GM21737 (cell line): ENCODE data around the gene MAIP1.

Source experiments
- ATAC-seq: cut with Tn5 transposase; IDR thresholded peaks from one replicate; pipeline ENCODE4 v1.9.1; 2021; ENCODE audit warnings: mild to moderate bottlenecking, moderate library complexity; ENCODE audit not compliant: unreplicated experiment

Gene MAIP1

DNA sequence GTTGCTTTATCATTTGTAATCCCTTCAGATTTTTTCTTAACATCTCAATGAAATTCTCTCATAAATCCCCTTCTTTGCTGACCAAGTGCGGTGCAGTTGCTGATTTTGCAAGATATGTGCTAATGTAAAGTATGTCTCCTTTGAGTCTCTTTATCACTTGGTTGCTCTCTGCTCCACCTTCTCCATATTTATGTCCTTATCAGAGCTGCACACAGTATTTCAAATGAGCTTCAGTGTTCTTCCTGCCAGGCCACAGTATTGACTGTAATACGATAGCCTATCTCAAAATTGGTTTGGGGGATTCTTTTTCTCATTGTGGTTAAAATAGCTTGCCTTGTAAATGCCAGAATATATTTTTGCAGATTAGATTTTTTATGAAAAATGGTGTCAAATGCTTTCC, 32.2 kb downstream of the MAIP1 start:
- no peak for ATAC-seq

DNA sequence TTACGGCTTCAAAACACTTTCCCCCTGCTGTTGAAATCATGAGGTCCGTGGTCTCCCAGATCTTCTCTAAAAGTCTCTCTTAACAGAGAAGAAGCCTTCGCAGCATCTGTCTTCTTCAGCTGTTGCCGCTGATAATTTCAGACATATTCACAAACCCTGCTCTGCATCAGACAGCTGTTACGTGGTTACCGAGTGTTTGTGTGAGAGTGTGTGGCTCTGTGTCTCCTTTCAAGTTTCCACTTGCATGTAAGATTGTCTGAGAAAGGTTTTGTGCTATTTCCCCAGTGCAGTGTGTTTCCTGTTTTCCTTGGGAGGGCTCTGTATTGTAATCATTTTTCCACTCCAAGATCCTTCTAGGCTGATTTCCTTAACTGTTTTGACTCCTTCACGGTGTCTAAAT, 32.8 kb downstream of the MAIP1 start:
- no peak for ATAC-seq

DNA sequence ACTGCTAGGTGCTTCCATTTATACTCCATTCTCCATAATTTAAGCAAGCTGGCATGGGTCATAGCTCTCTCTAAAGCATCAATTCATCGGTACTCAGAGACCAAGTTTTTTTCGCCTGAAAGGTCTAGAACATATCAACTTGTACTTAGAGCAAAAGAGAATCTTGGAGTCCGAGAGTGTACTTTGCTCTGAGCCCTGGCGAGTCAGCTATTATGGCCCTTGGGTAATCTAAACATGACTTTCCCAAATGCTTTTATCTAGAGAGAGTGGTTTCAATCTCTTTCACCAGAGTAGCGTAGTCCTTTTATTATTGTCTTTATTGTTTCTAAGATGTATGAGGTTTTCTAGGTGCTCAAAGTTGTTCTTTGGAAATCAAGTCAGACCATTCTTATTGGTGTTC, 34.4 kb downstream of the MAIP1 start:
- ATAC-seq, result no peak

DNA sequence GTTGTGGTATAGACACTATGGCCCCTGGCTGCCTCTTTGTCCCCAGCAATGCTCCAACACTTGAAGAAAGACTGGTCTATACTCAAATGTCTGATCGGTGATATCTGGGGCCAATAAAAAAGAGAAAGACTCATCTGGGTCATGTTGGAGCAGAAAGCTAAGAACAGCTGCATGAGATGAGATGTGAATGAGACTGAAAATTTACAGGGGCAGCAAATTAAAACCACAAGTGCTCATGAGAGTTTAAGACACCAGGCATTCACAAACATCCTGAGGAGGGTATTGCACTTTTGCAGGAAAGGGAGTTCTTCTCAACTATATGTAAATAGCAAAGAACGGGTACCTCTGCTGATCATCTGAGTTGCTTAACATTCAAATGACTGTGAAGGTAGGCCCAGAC, 36.3 kb downstream of the MAIP1 start:
- ATAC-seq, result no peak

DNA sequence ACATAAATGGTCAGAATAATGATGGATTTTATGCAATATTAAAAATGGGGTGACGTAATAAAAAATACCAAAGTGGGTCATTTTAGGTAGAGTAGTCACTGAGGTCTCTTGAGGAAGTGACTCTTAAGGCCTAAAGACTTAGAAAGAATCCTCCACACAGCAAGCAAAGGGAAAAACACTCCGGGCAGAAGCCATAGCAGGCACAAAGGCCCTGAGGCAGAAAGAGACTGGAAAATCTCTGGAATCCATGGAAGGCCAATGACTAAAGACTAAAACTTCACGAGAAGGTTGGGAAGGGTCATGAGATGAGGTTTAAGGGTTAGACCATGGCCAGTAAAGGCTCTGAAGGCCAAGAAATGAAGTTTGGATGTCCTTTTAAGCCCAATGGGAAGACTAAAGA, 36.9 kb downstream of the MAIP1 start:
- ATAC-seq, result no peak

DNA sequence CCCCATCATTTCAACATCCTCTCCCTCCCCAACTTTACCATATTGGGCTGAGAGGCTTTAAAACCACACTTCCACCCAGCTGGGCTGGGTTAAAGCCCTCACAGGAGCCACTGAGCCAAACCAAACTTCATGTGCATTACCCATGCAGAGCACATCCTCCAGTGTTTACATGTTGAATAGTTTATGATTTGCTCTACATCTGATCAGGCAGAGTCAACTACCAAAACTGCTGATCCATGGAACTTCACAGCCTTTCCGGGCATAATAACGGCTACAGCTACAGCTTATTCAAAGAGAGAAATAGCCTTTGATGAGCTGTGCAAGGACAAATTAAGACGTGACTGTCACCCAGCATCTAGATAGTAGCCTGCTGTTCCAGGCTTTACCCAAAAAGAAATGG, 39.0 kb downstream of the MAIP1 start:
- ATAC-seq, result no peak

DNA sequence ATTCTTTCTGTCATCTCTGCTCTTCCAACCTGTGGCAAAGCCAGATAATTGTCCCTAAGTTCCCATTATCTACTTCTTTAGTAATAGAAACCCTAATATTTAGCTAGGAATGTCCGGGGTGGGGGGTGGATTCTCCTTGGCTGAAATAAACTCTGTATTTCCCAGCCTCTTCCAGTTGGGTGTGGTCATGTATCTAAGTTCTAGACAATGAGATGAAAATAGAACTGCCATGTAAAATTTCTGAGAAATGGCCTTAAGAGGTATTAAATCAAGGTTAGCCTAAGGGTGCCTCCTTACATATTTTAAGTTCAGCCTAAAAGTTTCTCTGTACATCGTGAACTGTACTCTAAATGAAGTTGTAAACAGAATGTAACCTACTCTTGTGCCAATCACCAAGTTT, 39.5 kb downstream of the MAIP1 start:
- no peak for ATAC-seq

DNA sequence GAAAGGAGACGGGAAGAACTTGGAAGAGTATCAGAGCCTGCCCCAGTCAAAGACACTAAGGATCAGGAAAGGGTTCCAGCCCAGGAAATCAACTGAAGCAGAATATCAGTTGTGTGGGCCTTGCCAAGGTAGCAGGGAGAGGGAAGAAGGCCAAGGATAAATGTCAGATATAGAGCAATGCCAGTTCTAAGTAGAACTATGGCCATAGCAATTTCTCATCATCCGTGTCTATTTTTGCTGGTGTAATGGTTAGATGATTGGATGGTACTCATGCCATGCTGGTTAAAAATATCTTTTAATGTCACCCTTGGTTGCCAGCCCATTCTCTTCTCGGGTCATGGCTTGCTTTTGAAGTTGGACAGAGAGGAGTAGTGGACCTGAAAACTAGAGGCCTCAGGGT, 41.9 kb downstream of the MAIP1 start:
- ATAC-seq, result no peak

DNA sequence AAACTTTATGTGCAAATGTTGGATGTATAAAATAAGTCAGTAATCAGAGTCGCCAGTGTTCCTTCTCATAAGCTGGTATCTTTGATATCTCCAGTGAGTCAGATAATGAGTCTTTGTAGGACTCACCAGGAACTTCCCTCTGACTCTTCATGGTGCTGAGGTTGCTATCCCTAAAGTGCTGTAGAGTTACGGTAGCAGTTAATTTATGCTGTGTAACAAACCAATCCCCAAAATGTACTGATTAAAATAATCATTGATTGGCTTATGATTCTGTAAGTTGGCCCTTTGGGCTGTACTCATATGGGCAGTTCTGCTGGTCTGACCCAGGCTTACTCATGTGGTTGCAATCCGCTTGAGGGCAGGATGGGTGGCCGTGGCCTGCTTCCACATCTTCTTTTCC, 43.8 kb downstream of the MAIP1 start:
- ATAC-seq, result no peak

DNA sequence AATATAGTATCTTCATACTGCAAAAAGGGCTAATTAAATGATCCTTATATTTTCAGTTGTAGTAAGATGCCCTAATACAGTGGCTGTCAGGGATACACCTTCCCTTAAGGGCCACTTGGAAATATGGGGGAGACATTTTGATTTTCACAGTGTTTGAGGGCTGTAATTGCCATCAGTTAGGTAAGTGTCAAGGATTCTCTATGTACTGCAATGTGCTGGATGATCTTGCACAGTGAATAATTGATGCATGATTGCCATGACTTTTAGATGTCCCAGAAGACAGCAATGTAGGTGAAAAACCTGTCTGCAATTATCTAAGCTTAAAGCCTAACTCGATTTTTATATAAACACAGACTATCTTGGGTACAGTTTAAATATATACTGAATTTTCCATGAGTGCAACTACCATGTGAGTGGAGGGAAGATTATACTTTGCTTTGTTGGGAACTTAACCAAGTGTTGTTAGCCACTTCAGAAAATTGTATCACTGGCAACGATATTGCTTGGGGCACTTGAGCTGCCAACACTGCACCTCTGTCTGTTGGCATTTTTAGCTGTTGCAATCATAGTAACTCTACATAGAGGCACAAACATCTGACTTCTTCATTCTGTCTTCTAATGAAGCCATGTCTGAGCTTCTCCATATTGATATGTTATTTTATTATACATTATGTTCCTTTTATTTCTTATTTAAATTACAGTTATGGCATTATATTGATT, 45.2 kb downstream of the MAIP1 start:
- no peak for ATAC-seq

DNA sequence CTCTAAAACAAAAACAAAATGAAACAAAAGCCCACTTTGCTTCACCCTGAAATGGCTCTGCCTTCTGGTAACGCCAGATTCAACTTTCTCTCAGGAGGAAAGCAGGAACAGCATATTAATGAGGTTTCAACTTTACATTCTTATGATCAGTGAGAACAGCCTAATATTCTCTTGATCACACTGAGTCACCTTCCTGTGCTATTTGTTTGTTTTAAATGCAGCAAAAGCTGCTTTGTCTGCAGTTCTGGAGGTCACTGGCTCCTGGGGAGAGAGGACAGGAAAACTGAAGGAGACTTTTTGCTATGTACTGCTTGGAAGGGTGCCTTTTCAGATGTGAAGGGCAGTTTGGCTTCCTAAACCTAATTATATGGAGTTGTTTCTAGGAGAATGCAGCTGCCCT, 48.1 kb downstream of the MAIP1 start:
- no peak for ATAC-seq

DNA sequence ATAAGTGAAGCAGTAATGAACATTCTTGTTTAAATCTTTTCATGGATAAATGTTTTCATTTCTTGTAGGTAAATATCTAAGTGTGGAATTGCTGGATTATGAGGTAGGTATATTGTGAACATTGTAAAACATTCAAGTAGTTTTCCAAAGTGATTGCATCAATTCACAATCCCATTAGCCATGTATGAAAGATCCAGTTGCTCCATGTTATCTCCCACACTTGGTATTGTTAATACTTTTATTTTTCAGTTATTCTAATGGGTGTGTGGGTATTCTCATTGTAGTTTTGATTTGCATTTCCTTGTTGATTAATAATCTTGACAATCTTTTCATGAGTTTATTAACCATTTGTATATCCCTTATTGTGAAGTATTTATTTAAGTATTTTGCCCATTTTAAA, 50.3 kb downstream of the MAIP1 start:
- no peak for ATAC-seq

DNA sequence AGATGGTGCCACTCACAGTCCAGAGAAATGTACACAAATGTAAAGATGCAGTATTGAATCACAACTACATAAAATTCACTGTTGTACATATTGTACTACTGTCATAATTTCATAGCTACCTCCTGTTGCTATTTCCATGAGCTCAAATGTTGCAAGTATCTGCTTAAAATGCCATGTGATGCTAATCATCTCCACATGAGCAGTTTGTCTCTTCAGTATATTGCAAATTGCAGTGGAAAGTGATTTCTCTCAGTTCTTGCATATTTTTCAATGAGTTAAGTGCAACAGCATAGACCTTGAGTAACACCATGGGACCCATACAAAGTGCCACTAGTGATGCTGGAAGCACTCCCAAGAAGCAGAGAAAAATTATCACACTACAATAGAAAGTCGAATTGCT, 51.9 kb downstream of the MAIP1 start:
- no peak for ATAC-seq

DNA sequence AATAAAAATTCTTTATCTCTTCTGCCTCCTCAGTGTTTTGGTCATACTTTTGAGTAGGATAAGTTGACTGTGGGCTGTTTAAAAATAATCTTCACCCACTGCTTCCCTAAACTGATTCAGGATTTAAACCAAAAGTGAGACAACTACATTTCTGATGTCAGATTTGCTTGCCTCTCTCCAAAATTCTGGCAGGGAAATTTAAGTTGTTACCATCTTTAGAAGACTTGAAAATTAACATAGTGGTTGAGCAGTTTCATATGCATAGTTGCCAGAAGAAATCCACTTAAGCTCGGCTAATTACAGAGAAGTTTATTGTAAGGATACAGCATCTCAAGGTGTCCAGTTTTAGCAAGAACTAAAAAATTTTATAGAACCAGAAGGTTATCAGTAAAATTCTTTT, 57.0 kb downstream of the MAIP1 start:
- ATAC-seq, result no peak
